ENCODE measurements around the gene SEC14L1. TPM values are rescaled to one million over a fixed set of nuclear protein-coding genes. Genes with fewer than 3 reads are reported as not detected.

The SEC14L1 gene
- total RNA-seq, 1 donor from 2014 or later, result 146 TPM

- no peak for DNase-seq
- intact Hi-C loops (cut with DNase I), result no loop called here
Observed at GRCh38 chr17:77256710-77257109, 115.9 kb downstream of the SEC14L1 start.

GRCh38 chr17:77257169-77257568 is 116.4 kb downstream of the SEC14L1 start:
- ATAC-seq, result no peak

More at GRCh38 chr17:77256710-77257109, 115.9 kb downstream of the SEC14L1 start:
- no peaks in the 10 kb centered on the region for H3K9me3 ChIP-seq
- no peak for ATAC-seq
- peaks cover 26% of the 10 kb centered on the region for H3K4me1 ChIP-seq
- no peak overlapping the region for H3K4me3 ChIP-seq
- no peak overlapping the region for H3K27ac ChIP-seq
- H3K36me3 ChIP-seq, result no peaks in the 10 kb centered on the region
- TF ChIP-seq CTCF (IDR thresholded peaks at IDR 0.05), result no peak
- no peaks in the 10 kb centered on the region for H3K27me3 ChIP-seq (ENCODE audit: low read depth)

GRCh38 chr17:77257596-77258458 is 117.1 kb downstream of the SEC14L1 start:
- DNase-seq (no peak), ATAC-seq (no peak)
- Histone ChIP-seq H3K36me3 (no peaks in the 10 kb centered on the region), H3K9me3 (no peaks in the 10 kb centered on the region), H3K27ac (no peak overlapping the region), H3K4me1 (peaks cover 26% of the 10 kb centered on the region), H3K27me3 (ENCODE audit: low read depth) (no peaks in the 10 kb centered on the region), H3K4me3 (no peak overlapping the region)
- intact Hi-C loops (cut with DNase I), result no loop called here
- TF ChIP-seq CTCF (IDR thresholded peaks at IDR 0.05), result no peak

More at GRCh38 chr17:77257169-77257568, 116.4 kb downstream of the SEC14L1 start:
- Histone ChIP-seq H3K27me3 (ENCODE audit: low read depth) (no peaks in the 10 kb centered on the region), H3K36me3 (no peaks in the 10 kb centered on the region), H3K4me1 (peaks cover 26% of the 10 kb centered on the region), H3K9me3 (no peaks in the 10 kb centered on the region), H3K4me3 (no peak overlapping the region), H3K27ac (no peak overlapping the region)
- intact Hi-C loops (cut with DNase I), result no loop called here
- no peak for DNase-seq
- TF ChIP-seq CTCF (IDR thresholded peaks at IDR 0.05), result no peak

- Histone ChIP-seq H3K27me3 (ENCODE audit: low read depth) (no peaks in the 10 kb centered on the region), H3K36me3 (no peaks in the 10 kb centered on the region), H3K9me3 (no peaks in the 10 kb centered on the region), H3K27ac (no peak overlapping the region), H3K4me3 (no peak overlapping the region), H3K4me1 (peaks cover 22% of the 10 kb centered on the region)
- no peak for TF ChIP-seq CTCF (IDR thresholded peaks at IDR 0.05)
- no peak for ATAC-seq
- intact Hi-C loops (cut with DNase I), result no loop called here
- DNase-seq, result no peak
Observed at GRCh38 chr17:77258638-77259037, 117.9 kb downstream of the SEC14L1 start.

- H3K27me3 ChIP-seq (ENCODE audit: low read depth), result no peaks in the 10 kb centered on the region
- H3K9me3 ChIP-seq, result no peaks in the 10 kb centered on the region
- no peaks in the 10 kb centered on the region for H3K36me3 ChIP-seq
- no peak for TF ChIP-seq CTCF (IDR thresholded peaks at IDR 0.05)
- intact Hi-C loops (cut with DNase I), result no loop called here
- ATAC-seq (peak; percentile 64 to 71), DNase-seq (no peak)
- H3K4me3 ChIP-seq, result no peak overlapping the region
- H3K27ac ChIP-seq, result no peak overlapping the region
- H3K4me1 ChIP-seq, result peaks cover 5% of the 10 kb centered on the region
Observed at GRCh38 chr17:77264617-77265230, 124.0 kb downstream of the SEC14L1 start.
